ENCODE results near the gene ARPC5. TPM values are rescaled to one million over a fixed set of nuclear protein-coding genes. Genes with fewer than 3 reads are reported as not detected.

ARPC5 gene
- total RNA-seq, 1 donor from 2014 or later, result 191 TPM

DNA sequence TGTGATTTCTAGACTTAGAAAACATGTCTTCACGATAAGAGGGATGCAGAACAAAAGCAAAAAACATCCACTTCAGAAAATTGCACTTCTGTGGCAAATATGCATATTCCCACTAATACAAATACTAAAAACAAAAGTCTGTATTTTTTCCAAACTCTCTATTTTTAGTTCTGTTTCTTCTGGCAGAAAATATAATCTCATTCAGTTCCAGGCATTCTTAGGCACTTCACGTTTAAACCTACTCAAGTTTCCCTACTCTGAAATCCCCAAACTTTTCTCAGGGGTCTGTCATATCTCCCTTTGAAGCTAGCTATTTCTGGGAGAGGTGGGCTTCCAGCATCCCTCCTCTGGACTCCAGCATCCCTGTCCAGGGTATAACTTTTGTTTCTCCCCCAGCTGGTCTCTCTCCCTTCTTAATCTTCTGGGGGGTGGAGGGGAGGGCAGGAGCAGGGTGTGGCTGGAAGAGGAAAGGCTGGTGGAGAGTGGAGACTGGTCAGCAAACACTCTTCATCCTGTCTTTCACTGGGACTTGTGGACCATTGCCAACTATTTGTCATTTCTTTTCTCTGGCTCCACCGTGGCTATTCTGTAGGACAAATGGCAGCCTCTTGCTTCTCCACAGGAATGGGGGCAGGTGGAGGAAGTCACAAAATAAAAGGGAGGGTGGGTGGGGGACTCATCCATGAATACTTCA is 25.7 kb downstream of the ARPC5 start:
- Histone ChIP-seq H3K4me1 (peaks cover 36% of the 10 kb centered on the region), H3K36me3 (no peaks in the 10 kb centered on the region), H3K4me3 (no peak overlapping the region), H3K9me3 (no peaks in the 10 kb centered on the region), H3K27me3 (ENCODE audit: low read depth) (no peaks in the 10 kb centered on the region), H3K27ac (peak overlapping the region; percentile 54)
- intact Hi-C loops (cut with DNase I), result no loop called here
- ATAC-seq (peak; percentile 65 to 67), DNase-seq (no peak)
- TF ChIP-seq, protein P1, sequence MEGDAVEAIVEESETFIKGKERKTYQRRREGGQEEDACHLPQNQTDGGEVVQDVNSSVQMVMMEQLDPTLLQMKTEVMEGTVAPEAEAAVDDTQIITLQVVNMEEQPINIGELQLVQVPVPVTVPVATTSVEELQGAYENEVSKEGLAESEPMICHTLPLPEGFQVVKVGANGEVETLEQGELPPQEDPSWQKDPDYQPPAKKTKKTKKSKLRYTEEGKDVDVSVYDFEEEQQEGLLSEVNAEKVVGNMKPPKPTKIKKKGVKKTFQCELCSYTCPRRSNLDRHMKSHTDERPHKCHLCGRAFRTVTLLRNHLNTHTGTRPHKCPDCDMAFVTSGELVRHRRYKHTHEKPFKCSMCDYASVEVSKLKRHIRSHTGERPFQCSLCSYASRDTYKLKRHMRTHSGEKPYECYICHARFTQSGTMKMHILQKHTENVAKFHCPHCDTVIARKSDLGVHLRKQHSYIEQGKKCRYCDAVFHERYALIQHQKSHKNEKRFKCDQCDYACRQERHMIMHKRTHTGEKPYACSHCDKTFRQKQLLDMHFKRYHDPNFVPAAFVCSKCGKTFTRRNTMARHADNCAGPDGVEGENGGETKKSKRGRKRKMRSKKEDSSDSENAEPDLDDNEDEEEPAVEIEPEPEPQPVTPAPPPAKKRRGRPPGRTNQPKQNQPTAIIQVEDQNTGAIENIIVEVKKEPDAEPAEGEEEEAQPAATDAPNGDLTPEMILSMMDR (IDR thresholded peaks at IDR 0.05), result no peak

DNA sequence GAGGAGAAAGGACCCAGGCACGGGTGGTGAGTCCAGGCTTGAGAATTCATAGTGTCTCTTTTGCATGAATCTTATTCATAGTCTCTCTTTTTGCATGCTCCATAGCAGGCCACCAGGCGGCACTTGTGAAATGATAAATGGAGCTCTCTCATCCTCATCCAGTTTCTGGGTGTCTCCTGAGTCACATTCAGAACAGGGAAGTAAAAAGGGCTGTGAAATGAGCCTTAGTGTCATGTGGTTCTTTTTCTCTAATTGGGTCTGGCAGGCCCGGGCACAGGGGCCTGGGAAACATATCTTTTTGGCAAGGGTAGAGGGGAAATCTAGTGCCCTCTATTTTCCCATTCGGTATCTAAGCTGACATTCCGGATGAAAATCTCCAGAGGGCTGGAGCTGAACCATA is 26.3 kb downstream of the ARPC5 start:
- Histone ChIP-seq H3K27ac (peak overlapping the region; percentile 54), H3K36me3 (no peaks in the 10 kb centered on the region), H3K4me1 (peaks cover 36% of the 10 kb centered on the region), H3K9me3 (no peaks in the 10 kb centered on the region), H3K4me3 (no peak overlapping the region), H3K27me3 (ENCODE audit: low read depth) (no peaks in the 10 kb centered on the region)
- TF ChIP-seq, protein P1 (IDR thresholded peaks at IDR 0.05), result peak; percentile 54
- intact Hi-C loops (cut with DNase I), result no loop called here
- ATAC-seq (peak; percentile 82 to 85), DNase-seq (peak; percentile 77)

DNA sequence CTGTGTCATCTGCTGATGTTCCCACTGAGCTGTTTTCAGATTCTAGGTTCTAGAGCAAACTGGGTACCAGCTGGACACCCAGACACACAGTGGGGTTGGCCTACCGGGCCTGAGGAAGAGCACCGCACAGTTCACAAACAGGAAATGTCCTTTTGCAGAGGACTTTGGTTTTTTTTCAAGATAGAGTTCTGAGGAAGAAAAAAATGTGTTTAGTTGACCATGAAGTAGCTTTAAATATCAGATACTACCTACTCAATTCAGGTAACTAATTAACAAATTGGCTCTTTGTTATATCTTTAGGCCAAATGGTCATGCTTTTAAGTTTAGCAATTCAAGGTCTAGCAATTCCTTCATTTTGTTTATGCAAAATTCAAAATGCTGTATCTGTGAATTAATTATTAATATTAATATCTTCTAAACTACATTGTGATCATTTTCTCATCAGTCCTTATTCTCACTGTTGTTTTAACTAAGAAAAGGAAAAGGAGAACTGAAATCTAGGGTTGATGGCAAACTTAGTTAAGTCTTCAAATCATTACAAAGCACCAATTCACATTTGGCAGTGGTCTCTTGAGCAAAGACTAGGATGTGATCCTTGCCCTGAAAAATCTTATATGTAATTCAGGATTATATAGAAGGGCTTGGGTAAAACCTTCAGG is 28.1 kb downstream of the ARPC5 start:
- Histone ChIP-seq H3K4me3 (no peak overlapping the region), H3K36me3 (no peaks in the 10 kb centered on the region), H3K9me3 (no peaks in the 10 kb centered on the region), H3K4me1 (peaks cover 36% of the 10 kb centered on the region), H3K27me3 (ENCODE audit: low read depth) (no peaks in the 10 kb centered on the region), H3K27ac (no peak overlapping the region)
- no peak for ATAC-seq
- DNase-seq, result no peak
- TF ChIP-seq, protein P1 (IDR thresholded peaks at IDR 0.05), result no peak
- intact Hi-C loops (cut with DNase I), result no loop called here

DNA sequence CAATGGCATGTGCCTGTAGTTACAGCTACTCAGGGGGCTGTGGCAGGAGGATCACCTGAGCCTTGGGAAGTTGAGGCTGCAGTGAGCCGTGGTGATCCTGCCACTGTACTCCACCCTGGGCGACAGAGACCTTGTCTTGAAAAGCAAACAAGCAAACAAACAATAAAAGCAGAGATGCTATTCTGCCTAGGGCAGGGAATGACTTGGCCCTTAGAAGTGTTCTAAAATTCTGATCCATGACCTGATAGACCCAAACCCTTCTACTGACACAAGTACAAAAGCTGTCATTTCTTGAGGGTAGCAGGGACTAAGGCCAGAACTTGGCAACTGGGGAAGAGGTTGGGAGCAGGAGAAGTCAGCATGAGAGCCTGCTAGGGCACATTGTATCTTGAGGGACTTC is 29.7 kb downstream of the ARPC5 start:
- intact Hi-C loops (cut with DNase I), result no loop called here
- H3K27me3 ChIP-seq (ENCODE audit: low read depth), result no peaks in the 10 kb centered on the region
- H3K9me3 ChIP-seq, result no peaks in the 10 kb centered on the region
- no peak overlapping the region for H3K4me3 ChIP-seq
- peaks cover 36% of the 10 kb centered on the region for H3K4me1 ChIP-seq
- no peaks in the 10 kb centered on the region for H3K36me3 ChIP-seq
- H3K27ac ChIP-seq, result peak overlapping the region; percentile 55
- DNase-seq, result no peak
- no peak for ATAC-seq
- TF ChIP-seq, protein P1 (IDR thresholded peaks at IDR 0.05), result no peak

DNA sequence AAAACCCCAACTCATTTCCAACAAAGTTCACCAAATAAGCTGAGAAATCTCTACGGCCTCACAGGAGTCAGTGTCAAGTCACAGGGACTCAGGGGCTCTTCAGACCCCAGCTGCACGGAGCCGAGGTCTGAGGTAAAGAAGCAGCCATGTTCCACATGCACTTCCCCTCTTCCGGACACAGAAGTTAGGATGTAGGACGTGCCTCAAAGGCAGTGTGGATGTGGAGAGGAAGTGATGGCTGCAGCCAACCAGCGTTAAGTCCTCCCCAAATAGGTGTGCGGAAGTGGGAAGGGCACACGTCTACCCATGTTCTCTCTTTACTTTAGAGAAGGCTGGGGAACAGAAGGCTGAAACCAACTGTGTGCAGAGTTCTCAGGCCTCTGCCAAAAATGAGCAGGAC is 30.8 kb downstream of the ARPC5 start:
- H3K4me1 ChIP-seq, result peaks cover 36% of the 10 kb centered on the region
- TF ChIP-seq, protein P1 (IDR thresholded peaks at IDR 0.05), result no peak
- H3K36me3 ChIP-seq, result no peaks in the 10 kb centered on the region
- peak overlapping the region; percentile 55 for H3K27ac ChIP-seq
- no peaks in the 10 kb centered on the region for H3K9me3 ChIP-seq
- no peaks in the 10 kb centered on the region for H3K27me3 ChIP-seq (ENCODE audit: low read depth)
- ATAC-seq (peak; percentile 58 to 61), DNase-seq (peak; percentile 60)
- no peak overlapping the region for H3K4me3 ChIP-seq
- intact Hi-C loops (cut with DNase I), result no loop called here

All from lower lobe of right lung (tissue), 2 donors.